C4-2B (cell line): ENCODE data around the gene TPCN1.

Source experiments
- H3K27ac ChIP-seq: fragments of 450-650 bp; 2 replicates; pipeline ENCODE4 v1.5.1; 2017
- ZFX ChIP-seq: fragments of 450-650 bp; IDR thresholded peaks from 2 replicates; pipeline ENCODE4 v1.6.1; 2017
- TF ChIP-seq, protein P1 (sequence below): fragments of 450-650 bp; conservative IDR thresholded peaks from 2 replicates; pipeline ENCODE4 v1.5.1; 2017; ENCODE audit warnings: mild to moderate bottlenecking

TPCN1 gene

DNA sequence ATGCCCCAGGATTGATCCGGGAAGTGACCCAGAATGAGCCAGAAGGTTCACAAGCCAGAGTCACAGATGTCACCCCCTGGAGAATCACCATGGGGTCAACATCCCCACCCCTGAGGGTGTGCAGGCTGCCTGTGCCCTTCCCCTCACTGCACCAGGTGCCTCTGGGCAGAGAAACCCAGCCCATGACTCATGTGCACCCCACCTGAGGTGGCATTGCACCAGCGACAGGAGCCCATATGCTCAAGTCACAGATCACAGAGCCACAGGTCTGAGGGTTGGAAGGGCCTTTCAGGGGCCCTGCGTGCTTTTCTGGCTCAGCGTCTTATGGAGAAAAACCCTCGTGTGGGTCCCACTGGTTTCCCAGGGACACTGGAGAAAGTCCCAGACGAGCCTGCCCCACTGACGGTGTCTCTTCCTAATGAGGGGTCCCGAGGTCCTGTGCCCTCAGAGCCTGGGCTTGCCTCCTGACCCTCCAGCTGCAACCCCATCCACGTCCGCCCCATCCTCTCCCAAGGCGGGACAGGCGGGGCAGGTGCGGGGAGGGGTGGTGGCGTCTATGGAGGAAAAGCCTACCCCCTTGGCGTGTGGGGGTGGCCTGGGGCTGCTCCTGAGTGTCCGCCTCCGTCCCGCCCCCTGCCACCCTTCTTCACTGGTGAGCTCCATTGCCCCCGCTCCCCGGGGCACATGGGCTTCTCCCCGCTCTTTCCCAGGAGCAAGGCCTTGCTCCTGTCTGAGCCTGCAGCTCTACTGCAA is 66.1 kb downstream of the TPCN1 start:
- H3K27ac ChIP-seq, result no peak overlapping the region
- no peak for TF ChIP-seq ZFX
- TF ChIP-seq, protein P1, sequence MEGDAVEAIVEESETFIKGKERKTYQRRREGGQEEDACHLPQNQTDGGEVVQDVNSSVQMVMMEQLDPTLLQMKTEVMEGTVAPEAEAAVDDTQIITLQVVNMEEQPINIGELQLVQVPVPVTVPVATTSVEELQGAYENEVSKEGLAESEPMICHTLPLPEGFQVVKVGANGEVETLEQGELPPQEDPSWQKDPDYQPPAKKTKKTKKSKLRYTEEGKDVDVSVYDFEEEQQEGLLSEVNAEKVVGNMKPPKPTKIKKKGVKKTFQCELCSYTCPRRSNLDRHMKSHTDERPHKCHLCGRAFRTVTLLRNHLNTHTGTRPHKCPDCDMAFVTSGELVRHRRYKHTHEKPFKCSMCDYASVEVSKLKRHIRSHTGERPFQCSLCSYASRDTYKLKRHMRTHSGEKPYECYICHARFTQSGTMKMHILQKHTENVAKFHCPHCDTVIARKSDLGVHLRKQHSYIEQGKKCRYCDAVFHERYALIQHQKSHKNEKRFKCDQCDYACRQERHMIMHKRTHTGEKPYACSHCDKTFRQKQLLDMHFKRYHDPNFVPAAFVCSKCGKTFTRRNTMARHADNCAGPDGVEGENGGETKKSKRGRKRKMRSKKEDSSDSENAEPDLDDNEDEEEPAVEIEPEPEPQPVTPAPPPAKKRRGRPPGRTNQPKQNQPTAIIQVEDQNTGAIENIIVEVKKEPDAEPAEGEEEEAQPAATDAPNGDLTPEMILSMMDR, result no peak

DNA sequence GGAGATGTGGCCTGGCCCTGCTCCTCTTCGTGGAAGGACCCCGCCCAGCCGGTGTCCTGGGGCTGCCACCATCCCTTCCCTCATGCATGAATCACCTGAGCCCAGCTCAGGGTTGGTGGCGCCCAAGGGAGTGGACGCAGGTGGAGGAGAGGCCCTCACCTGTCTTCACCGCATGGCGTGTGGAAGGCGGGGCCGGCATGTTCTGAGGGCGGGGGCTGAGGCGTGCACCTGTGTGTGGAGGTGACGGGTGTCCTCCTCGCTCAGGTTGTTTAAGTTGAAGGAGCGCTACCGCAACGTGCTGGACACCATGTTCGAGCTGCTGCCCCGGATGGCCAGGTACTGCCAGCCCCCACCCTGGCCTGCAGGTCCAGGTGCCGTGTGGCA is 66.6 kb downstream of the TPCN1 start:
- TF ChIP-seq, protein P1, result no peak
- TF ChIP-seq ZFX, result no peak

DNA sequence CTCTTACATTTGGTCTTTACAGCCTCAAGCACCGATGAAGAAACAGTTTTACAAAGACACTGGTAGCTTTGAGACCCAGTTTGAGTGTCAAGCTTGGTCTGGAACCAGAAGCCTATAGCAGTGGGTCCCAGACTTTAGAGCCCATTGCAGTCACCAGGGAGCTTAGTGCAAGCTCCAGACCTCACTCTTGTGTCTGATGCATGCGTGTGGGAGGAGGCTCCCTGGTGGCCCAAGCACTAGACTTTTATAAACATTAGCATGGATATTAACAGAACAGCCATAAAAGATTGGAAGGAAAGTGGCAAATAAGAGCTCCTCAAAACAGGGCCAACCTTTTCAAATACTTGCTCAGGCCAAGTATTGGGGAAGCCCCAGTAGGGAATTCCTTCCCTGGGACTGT is 68.1 kb downstream of the TPCN1 start:
- TF ChIP-seq, protein P1, result no peak
- TF ChIP-seq ZFX, result no peak
- H3K27ac ChIP-seq, result no peak overlapping the region

More for the DNA sequence above, 66.6 kb downstream of the TPCN1 start:
- no peak overlapping the region for H3K27ac ChIP-seq

DNA sequence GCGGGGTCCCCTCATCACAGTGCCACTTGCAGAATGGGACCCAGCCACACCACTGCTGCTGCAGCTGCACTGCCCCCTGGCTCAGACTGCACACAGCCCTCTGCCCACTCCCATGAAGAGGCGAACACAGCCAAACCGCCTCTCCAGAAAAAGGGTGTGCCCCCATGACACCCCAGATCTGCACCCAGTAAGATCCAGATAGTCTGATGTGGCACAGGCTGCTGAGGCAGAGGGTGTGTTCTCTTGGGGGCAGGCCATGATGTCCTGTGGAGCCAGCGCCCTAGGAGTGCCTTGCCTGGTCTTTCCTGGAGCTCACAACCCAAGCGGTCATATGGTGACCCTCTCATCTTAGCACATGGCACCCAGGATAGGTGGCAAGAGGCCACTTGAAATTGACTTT is 69.2 kb downstream of the TPCN1 start:
- TF ChIP-seq ZFX, result no peak
- TF ChIP-seq, protein P1, result no peak
- H3K27ac ChIP-seq, result no peak overlapping the region

DNA sequence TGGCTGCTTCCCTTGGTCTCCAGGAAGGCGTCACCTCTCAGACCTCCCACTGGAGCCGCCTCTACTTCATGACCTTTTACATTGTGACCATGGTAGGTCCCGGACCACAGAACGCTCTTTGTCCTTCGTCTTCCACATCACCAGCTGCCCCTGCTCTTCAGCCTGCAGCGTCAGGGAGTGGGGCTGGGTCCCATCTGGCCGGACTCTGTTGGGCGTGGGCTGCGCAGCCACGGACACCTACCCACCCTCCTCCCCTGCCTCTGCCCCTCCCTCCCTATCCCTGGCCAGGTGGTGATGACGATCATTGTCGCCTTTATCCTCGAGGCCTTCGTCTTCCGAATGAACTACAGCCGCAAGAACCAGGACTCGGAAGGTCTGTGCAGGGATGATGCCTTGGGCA is 70.3 kb downstream of the TPCN1 start:
- no peak overlapping the region for H3K27ac ChIP-seq
- TF ChIP-seq ZFX, result no peak
- TF ChIP-seq, protein P1, result no peak

DNA sequence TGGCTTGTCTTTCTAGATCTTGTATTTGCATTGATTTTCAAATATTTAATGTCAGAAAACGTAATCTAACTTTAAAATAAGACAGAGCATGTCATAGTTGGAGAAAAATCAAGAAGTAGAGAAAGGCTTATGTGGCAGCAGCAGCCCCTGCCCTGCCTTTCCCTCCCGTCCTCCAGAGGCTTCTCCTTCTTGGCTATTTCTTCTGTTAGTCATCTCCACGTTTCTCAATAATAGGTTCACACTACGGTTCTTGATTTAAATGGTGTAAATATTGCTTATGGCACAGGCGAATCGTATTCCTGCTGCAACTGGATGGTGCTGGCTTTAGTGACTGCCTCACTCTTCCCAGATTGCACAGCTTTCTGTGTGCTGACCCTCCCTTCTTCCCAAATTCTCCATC is 70.8 kb downstream of the TPCN1 start:
- no peak for TF ChIP-seq ZFX
- TF ChIP-seq, protein P1, result no peak

DNA sequence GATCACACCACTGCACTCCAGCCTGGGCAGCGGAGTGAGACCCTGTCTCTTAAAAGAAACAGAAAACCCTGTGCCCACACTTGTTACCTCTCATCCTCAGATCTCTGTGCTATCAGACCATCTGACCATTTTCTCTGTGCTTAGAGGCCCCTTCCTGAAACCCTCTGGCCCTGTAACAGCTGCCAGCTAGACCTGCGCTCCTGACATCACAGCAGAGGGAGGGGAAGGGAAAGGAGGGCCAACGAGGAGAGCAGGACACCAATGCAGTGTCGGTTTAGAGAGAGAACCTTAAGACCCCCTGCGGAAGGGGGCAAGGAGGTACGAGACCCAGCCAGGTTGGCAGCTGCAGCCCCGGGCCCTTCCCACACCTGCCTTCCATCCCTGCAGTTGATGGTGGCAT is 71.3 kb downstream of the TPCN1 start:
- H3K27ac ChIP-seq, result no peak overlapping the region
- TF ChIP-seq, protein P1, result no peak
- TF ChIP-seq ZFX, result no peak

More for the DNA sequence above, 70.8 kb downstream of the TPCN1 start:
- no peak overlapping the region for H3K27ac ChIP-seq
